HG02884 (cell line): ENCODE results near the gene C21orf58.

Experiments used
- ATAC-seq: cut with Tn5 transposase; IDR thresholded peaks from one replicate; pipeline ENCODE4 v1.9.1; 2021; ENCODE audit warnings: mild to moderate bottlenecking, moderate library complexity; ENCODE audit not compliant: unreplicated experiment

The C21orf58 gene

GRCh38 chr21:46297338-46298271 lies 26.1 kb downstream of the C21orf58 start:
- ATAC-seq = no peak

DNA sequence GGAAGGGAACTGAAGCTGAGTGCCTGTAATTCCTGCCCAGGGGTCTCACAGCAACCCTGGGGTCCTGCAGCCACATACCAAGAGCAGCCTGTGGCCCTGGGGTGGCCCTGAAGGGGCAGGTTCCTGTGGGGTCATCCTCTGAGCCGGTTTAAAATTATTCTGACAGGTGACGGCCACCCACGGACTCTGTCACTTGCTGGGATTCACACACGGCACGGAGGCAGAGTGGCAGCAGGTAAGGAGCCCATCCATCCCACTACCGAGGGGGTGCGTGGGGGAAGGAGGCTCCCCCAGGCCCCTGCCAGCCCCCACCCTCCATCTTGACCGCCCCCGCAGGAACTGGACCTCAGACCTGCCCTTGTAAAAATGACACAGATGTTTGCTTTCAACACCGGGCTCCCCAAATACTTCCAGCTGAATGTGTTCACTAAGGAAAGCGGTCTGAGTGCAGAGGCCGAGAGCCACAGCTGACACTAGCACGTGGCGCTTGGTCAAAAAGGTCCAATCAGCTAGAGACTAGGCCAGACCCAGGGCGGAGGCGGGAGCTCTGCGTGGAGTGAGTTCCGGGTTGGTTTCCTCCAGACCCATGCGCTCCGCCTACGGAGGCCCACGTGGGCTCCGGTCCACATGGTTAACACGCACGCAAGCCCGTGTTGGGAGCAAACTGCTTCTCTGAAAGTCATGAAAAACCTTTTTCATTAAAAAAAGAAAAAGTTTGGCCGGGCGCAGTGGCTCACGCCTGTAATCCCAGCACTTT lies 27.5 kb downstream of the C21orf58 start:
- ATAC-seq = no peak

DNA sequence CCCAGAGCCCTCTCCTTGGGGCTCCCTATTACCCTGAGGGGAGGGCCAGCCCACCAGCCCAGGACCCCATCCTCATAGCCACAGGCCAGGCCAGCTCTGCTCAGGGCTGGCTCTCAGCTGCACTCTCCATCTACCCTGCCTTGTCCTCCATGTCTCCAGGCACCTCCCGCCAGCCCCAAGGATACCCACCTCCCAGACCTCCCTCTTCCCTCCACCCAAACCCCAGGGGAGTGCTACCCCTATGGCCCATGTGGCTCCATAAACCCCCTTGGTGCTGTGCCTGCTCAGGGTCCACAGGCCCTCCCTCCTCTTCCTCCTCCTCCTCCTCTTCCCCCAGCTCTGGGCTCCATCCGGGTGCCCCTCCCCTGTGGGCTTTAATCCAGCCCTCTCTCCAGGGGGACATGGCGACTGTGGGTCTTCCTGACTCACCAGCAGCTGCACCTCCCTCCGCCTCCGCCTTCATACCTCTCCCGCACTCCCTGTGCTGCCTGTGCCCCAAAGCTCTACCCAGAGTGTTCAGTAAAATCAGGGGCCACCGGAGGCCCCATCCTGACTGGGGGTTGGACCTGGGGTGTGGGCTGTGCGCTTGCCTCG lies 28.4 kb downstream of the C21orf58 start:
- no peak for ATAC-seq

GRCh38 chr21:46294647-46295176 lies 29.0 kb downstream of the C21orf58 start:
- ATAC-seq = no peak

- ATAC-seq = no peak
Observed at GRCh38 chr21:46291561-46291960, 32.1 kb downstream of the C21orf58 start.

- ATAC-seq = no peak
Observed at GRCh38 chr21:46289655-46290179, 34.0 kb downstream of the C21orf58 start.

GRCh38 chr21:46287541-46287940 lies 36.1 kb downstream of the C21orf58 start:
- ATAC-seq = no peak

GRCh38 chr21:46286648-46287002 lies 37.0 kb downstream of the C21orf58 start:
- no peak for ATAC-seq

DNA sequence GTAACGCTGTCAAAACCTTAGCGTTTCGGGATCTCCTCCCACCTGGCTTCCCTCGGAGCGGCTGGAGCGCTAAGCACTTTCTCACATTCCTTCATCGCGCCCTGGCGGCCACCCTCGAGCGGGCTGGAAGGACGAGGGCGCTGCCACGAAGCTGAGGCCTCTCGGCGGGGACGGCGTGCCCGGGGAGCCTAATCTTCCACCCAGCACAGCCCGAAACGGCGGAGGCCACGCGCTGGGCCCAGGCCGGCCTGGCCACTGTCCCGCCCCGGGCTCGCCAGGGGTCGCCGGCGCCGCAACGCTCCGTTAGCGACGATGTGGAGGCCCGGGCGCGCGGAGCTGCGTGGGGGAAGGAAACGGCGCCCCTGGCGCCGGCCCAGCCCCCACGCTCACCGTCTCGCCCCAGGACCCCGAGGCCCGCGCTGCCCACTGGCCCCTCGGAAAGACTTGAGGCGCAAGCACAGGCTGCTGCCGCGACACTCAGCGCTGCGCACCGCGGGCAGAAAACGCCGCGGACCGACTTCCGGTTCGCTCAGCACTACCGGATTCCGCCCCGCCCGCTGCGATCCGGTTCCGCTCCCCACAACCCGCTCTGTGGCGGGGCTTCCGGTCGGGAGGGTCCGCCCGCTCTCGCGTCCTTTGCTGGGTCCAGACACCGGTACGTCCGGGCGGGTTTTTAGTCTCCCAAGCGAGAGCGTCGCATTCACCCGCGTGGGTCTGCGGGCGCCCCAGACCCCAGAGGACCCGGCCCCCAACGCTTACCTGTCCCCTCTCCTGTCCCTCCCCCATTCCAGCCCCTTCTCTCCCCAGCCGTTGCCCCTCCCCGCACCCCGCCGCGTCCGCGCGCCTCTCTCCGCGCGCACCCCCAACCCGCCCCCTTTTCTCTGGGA lies 37.7 kb downstream of the C21orf58 start, which contains the start of gene YBEY:
Gene YBEY, plus strand, starts transcription at position 582 of the 887 bp plus-strand sequence. CDS start 572 bp downstream, outside the sequence.
- peak; percentile 77 for ATAC-seq

DNA sequence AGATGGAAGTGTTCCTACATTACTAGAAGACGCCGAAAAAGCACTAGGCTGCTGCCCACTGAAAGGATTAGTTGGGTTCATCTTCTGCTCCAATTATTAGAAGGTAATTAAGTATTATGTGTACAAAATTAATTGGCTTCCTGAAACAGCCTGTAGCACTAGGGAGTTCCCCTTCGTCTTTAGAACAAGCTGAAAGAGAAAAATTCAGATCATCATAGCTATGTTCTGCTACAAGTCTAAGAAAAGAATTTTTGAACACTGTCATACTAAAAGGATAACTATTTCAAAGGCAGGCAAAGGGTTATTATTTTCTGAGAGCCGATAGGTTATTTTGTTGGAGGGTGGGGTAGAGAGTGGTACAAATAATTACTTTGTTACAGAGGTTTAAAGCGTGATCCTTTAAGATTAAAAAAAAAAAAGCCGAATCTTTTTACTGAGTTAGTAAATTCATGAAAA lies 38.4 kb downstream of the C21orf58 start, which contains the start of gene MCM3AP:
Gene MCM3AP, minus strand, starts transcription at position 406 of the 456 bp plus-strand sequence. Its CDS starts 325 bp downstream, at position 81.
- ATAC-seq = no peak

DNA sequence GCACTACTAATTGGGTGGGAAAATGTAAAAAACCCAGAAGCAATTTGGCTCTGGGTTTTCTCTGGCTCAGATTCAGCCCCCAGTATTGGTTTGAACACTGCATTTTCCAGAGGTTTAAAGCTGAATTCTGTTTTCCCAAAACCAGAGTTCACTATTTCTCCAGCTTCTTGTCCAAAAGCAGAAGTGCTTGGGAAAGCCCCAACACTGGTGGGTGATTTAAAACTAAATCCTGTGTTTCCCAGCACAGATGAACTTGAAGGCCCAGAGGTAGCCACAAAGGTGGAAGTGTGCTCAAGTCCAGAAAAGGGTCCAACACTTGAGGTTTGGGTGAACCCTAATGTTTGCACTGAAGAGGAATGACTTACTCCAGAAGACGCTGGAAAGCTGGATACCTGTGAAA lies 38.9 kb downstream of the C21orf58 start:
- ATAC-seq = no peak

DNA sequence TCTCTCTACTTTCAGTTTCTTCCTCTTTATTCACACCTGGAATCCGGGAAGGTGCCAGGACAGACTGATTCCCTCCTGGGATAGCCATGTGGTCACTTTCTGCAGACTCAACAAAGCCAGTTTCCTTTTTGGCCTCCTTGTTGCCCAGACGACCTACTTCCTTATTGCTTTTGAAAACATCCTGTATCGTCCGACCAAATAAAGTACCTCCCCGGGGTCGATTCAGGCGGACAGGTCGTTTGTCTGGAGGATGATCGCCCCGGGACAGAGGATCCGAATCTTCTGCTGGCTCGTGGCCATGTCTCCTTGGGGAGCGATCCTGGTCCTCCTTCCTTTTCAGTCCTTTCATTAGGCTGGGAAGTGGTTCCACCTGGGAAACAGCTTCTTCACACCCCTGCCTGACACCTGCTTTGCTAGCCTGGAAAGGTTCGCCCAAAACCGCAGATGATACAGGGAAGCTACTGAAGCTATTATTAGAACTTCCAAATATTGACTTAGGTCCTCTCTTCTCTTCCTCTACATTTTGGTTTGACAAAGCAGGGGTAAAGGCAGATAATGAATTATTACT lies 39.5 kb downstream of the C21orf58 start:
- no peak for ATAC-seq

- ATAC-seq = no peak
Observed at GRCh38 chr21:46274797-46275390, 48.8 kb downstream of the C21orf58 start.

GRCh38 chr21:46273341-46273740 lies 50.3 kb downstream of the C21orf58 start:
- ATAC-seq = no peak

GRCh38 chr21:46269466-46269865 lies 54.2 kb downstream of the C21orf58 start:
- no peak for ATAC-seq

- no peak for ATAC-seq
Observed at GRCh38 chr21:46268371-46268770, 55.3 kb downstream of the C21orf58 start.

DNA sequence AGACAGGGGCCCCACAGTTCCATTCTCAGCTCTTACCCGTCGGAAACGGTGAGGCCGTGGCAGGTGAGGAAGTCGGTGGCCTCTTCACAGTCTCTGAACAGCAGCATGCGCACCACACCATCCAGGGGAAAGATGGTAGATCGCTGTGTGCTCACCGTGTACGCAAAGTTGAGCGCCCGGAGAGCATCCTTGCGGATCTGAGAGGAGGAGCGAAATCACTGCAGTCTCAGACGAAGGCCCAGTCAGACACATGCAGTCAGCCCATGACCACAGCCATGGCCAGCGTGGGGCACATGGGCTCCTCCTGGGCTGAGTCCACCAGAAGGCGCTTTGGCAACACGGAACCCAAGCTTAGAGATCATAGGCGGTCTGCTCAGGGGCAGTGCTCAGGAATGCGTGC lies 56.7 kb downstream of the C21orf58 start:
- no peak for ATAC-seq

DNA sequence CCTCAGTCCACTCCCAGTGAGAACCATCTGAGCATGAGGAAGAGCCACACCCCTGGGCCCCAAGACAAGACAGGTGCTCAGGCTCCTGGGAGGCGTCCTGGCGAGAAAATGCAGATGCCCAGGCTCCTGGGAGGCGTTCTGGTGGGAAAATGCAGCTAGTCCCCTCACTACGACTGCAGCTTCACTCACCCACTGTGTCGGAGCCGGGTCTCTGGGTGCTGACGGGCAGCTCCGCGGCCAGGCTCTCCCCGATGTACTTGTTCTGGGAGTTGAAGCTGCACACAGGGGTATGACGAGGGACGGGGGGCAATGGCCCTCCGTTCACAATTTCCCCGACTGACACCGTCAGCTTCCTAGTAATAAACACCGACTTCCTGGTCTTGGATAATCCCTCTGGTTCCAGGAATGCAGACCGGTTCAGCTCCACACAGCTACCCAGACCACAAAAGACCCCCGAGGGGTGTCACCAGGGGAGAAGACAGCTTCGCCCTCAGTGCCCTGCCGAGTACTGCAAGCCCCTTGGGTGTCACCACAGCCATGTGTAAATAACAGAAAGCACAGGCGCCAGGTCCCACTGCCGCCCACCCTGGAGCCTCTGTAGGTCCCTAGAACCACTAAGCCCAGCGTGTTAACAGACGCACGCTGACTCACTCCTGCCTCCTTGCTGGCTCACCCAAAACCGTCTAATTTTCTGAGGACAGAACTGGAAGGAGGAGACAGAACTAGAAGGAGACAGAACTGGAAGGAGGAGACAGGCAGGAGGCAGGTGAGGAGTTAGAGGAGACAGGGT lies 57.7 kb downstream of the C21orf58 start:
- ATAC-seq = no peak
